HL-60 (cell line): ENCODE data around the gene DLX1.

ENCODE experiments used
- CTCF ChIP-seq: IDR thresholded peaks from one replicate; pipeline ENCODE4 v1.5.1; 2011; ENCODE audit warnings: low read length, control low read depth, inconsistent platforms; ENCODE audit not compliant: insufficient read depth
- GABPA ChIP-seq: IDR thresholded peaks from 2 replicates; pipeline ENCODE4 v1.6.1; 2012; ENCODE audit warnings: low read depth
- POLR2AphosphoS5 ChIP-seq: IDR thresholded peaks from 2 replicates; pipeline ENCODE4 v1.6.1; 2012; ENCODE audit warnings: low read depth
- REST ChIP-seq: IDR thresholded peaks from 2 replicates; pipeline ENCODE4 v1.6.1; 2012; ENCODE audit warnings: low read depth; ENCODE audit not compliant: insufficient replicate concordance
- SPI1 ChIP-seq: IDR thresholded peaks from 2 replicates; pipeline ENCODE4 v1.6.1; 2012; ENCODE audit warnings: low read depth, mild to moderate bottlenecking, borderline replicate concordance

- TF ChIP-seq CTCF (no peak), POLR2AphosphoS5 (no peak), REST (no peak), GABPA (no peak), SPI1 (no peak)
Observed at GRCh38 chr2:172129404-172129803, 44.1 kb downstream of the DLX1 start.
